Measurements from ENCODE around the gene CORO1C. TPM values are rescaled to one million over a fixed set of nuclear protein-coding genes. Genes with fewer than 3 reads are reported as not detected.
"Not testable (repeated sequence)": the region's sequence is repeated elsewhere in the genome, so short reads cannot be mapped to it uniquely, and the experiment has no call there.

The CORO1C gene
- polyA plus RNA-seq, 1 experiment = 596 TPM

GRCh38 chr12:108773798-108774788, 42.8 kb upstream of the CORO1C start:
- ChIA-PET CTCF (interaction anchor here (1.5 kb wide), 1 partner anchor 29 kb away, joined by 3 read pairs; no protein-coding TSS in a partner anchor), POLR2A (interaction anchor here (1.6 kb wide), 1 partner anchor 64 kb away, joined by 3 read pairs; no protein-coding TSS in a partner anchor)
- DNase-seq (ENCODE audit: low read depth, low spot score) = peak; percentile 26
- no peak overlapping the region for H3K4me3 ChIP-seq (ENCODE audit: low read depth, low read length)
- H3K9me3 ChIP-seq (ENCODE audit: control insufficient read depth, insufficient read depth, low read length) = no peaks in the 10 kb centered on the region
- no peak for TF ChIP-seq CTCF (IDR thresholded peaks at IDR 0.05; ENCODE audit: low read depth, low read length)
- H3K27me3 ChIP-seq (ENCODE audit: control insufficient read depth, insufficient read depth, low read length) = peaks cover under 1% of the 10 kb centered on the region
- H3K27ac ChIP-seq (ENCODE audit: low read depth, low read length) = no peak overlapping the region

GRCh38 chr12:108772891-108773797, 41.8 kb upstream of the CORO1C start:
- POLR2A ChIA-PET = interaction anchor here (1.6 kb wide), 1 partner anchor 65 kb away, joined by 3 read pairs; no protein-coding TSS in a partner anchor
- Histone ChIP-seq H3K27ac (ENCODE audit: low read depth, low read length) (no peak overlapping the region), H3K4me3 (ENCODE audit: low read depth, low read length) (no peak overlapping the region), H3K27me3 (ENCODE audit: control insufficient read depth, insufficient read depth, low read length) (peaks cover 8% of the 10 kb centered on the region), H3K9me3 (ENCODE audit: control insufficient read depth, insufficient read depth, low read length) (no peaks in the 10 kb centered on the region; the same call in 1 of the 2 replicates)
- no peak for TF ChIP-seq CTCF (IDR thresholded peaks at IDR 0.05; ENCODE audit: low read depth, low read length)
- CTCF ChIA-PET = interaction anchor here (1.5 kb wide), 1 partner anchor 30 kb away, joined by 3 read pairs; no protein-coding TSS in a partner anchor
- DNase-seq (ENCODE audit: low read depth, low spot score) = no peak

GRCh38 chr12:108772247-108772646, 40.9 kb upstream of the CORO1C start:
- CTCF ChIA-PET = interaction anchor here (0.8 kb wide), 1 partner anchor 108 kb away, joined by 4 read pairs; no protein-coding TSS in a partner anchor
- no peak overlapping the region for H3K27ac ChIP-seq (ENCODE audit: low read depth, low read length)
- POLR2A ChIA-PET = no interaction called here
- H3K4me3 ChIP-seq (ENCODE audit: low read depth, low read length) = no peak overlapping the region
- no peak for DNase-seq (ENCODE audit: low read depth, low spot score)
- no peak for TF ChIP-seq CTCF (IDR thresholded peaks at IDR 0.05; ENCODE audit: low read depth, low read length)
- no peaks in the 10 kb centered on the region; the same call in 1 of the 2 replicates for H3K9me3 ChIP-seq (ENCODE audit: control insufficient read depth, insufficient read depth, low read length)
- peaks cover 8% of the 10 kb centered on the region for H3K27me3 ChIP-seq (ENCODE audit: control insufficient read depth, insufficient read depth, low read length)

- POLR2A ChIA-PET = interaction anchor here (0.5 kb wide), 1 partner anchor 14 kb away, joined by 4 read pairs; no protein-coding TSS in a partner anchor
- H3K9me3 ChIP-seq (ENCODE audit: control insufficient read depth, insufficient read depth, low read length); H3K27me3 ChIP-seq (ENCODE audit: control insufficient read depth, insufficient read depth, low read length); H3K4me3 ChIP-seq (ENCODE audit: low read depth, low read length); H3K27ac ChIP-seq (ENCODE audit: low read depth, low read length); DNase-seq (ENCODE audit: low read depth, low spot score): not testable (repeated sequence)
- CTCF ChIA-PET = interaction anchor here (0.8 to 1.0 kb wide), 2 partner anchors 107 to 154 kb away, joined by 3 to 4 read pairs; no protein-coding TSS in a partner anchor
Measured at GRCh38 chr12:108771835-108772234, 40.5 kb upstream of the CORO1C start.

GRCh38 chr12:108770963-108771362, 39.6 kb upstream of the CORO1C start:
- Histone ChIP-seq H3K4me3 (ENCODE audit: low read depth, low read length) (no peak overlapping the region), H3K9me3 (ENCODE audit: control insufficient read depth, insufficient read depth, low read length) (no peaks in the 10 kb centered on the region; the same call in 1 of the 2 replicates), H3K27me3 (ENCODE audit: control insufficient read depth, insufficient read depth, low read length) (peaks cover 8% of the 10 kb centered on the region), H3K27ac (ENCODE audit: low read depth, low read length) (peak overlapping the region; percentile 11)
- ChIA-PET CTCF (interaction anchor here (1.0 kb wide), 1 partner anchor 153 kb away, joined by 3 read pairs; no protein-coding TSS in a partner anchor), POLR2A (interaction anchor here (0.5 kb wide), 1 partner anchor 13 kb away, joined by 4 read pairs; no protein-coding TSS in a partner anchor)
- TF ChIP-seq CTCF (IDR thresholded peaks at IDR 0.05; ENCODE audit: low read depth, low read length) = no peak
- DNase-seq (ENCODE audit: low read depth, low spot score) = no peak

All from AG04450 (cell line).